Stimulated activated naive B cell treated with anti-CD40 and anti-IgM and Interleukin-4, amounts not matched to agents 10 μg/mL and 1 μg/mL and 100 μg/mL, for 72 hours (primary cell): Measurements from ENCODE around the gene TRABD2B.

Experiments used
- ATAC-seq, 2 donors: fragments of 150-1000 bp; cut with Tn5 transposase; replicated peaks; 2 replicates each; pipeline ENCODE4 v1.10.0; 2021; ENCODE audit warnings: moderate library complexity in 1 of 2
- DNase-seq: peaks from one replicate; pipeline ENCODE4 v3.0.0; 2021
- H3K27ac Mint-ChIP-seq: one replicate; pipeline ENCODE4 v1.8.0; 2022; ENCODE audit warnings: mild to moderate bottlenecking, mixed read lengths
- H3K27me3 Mint-ChIP-seq, 2 donors: one replicate each; pipeline ENCODE4 v1.8.0; 2022; ENCODE audit warnings: mixed read lengths in 2 of 2
- H3K36me3 Mint-ChIP-seq, 2 donors: one replicate each; pipeline ENCODE4 v1.8.0; 2022; ENCODE audit warnings: mixed read lengths in 2 of 2, mild to moderate bottlenecking in 1 of 2
- H3K4me1 Mint-ChIP-seq, 2 donors: one replicate each; pipeline ENCODE4 v1.8.0; 2022; ENCODE audit warnings: mixed read lengths in 2 of 2, mild to moderate bottlenecking in 1 of 2
- H3K4me3 Mint-ChIP-seq, 2 donors: one replicate each; pipeline ENCODE4 v1.8.0; 2022; ENCODE audit warnings: mild to moderate bottlenecking in 2 of 2, mixed read lengths in 2 of 2, moderate library complexity in 1 of 2
- H3K9me3 Mint-ChIP-seq, 2 donors: one replicate each; pipeline ENCODE4 v1.8.0; 2022; ENCODE audit warnings: mixed read lengths in 2 of 2, mild to moderate bottlenecking in 1 of 2

Gene TRABD2B

GRCh38 chr1:47843781-47844557, 153.2 kb downstream of the TRABD2B start:
- Mint-ChIP-seq H3K4me1 (no peaks in the 10 kb centered on the region), H3K27me3 (peaks cover 0 to 16% of the 10 kb centered on the region in 2 donors), H3K27ac (no peak overlapping the region), H3K9me3 (no peaks in the 10 kb centered on the region), H3K4me3 (no peak overlapping the region), H3K36me3 (no peaks in the 10 kb centered on the region)
- ATAC-seq (no peak), DNase-seq (no peak)

DNA sequence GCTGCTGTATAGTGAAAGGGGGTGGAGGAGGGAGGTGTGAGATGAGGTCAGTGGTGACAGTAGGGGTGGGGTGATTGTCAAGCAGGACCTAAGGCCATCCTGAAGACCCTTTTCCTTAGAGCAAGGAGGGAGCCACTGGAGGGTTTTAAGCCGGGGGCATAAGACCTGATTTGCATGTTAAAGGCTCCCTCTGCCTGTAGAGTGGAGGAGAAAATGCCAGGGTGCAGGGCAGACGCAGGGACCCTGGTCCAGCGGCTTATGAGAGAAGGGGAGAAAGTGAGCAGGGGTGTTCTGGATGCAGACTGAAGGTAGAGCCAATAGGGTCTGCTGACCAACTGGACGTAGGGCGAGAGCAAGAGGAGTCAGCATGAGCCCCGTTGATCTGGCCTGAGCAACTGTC, 154.1 kb downstream of the TRABD2B start:
- Mint-ChIP-seq H3K27me3 (peaks cover 0 to 16% of the 10 kb centered on the region in 2 donors), H3K4me3 (no peak overlapping the region), H3K4me1 (no peaks in the 10 kb centered on the region)

GRCh38 chr1:47842228-47842919, 154.8 kb downstream of the TRABD2B start:
- Mint-ChIP-seq H3K9me3 (no peaks in the 10 kb centered on the region), H3K4me1 (no peaks in the 10 kb centered on the region), H3K27me3 (peaks cover 0 to 16% of the 10 kb centered on the region in 2 donors), H3K27ac (no peak overlapping the region), H3K4me3 (no peak overlapping the region), H3K36me3 (no peaks in the 10 kb centered on the region)
- DNase-seq (no peak), ATAC-seq (no peak)

More for the DNA sequence above, 154.1 kb downstream of the TRABD2B start:
- no peaks in the 10 kb centered on the region for H3K9me3 Mint-ChIP-seq
- H3K27ac Mint-ChIP-seq = no peak overlapping the region
- no peak for ATAC-seq
- H3K36me3 Mint-ChIP-seq = no peaks in the 10 kb centered on the region
- DNase-seq = no peak

- Mint-ChIP-seq H3K36me3 (no peaks in the 10 kb centered on the region), H3K9me3 (no peaks in the 10 kb centered on the region), H3K27me3 (peaks cover 0 to 14% of the 10 kb centered on the region in 2 donors), H3K4me3 (no peak overlapping the region), H3K27ac (no peak overlapping the region), H3K4me1 (no peaks in the 10 kb centered on the region)
- DNase-seq (no peak), ATAC-seq (no peak)
These were observed 155.8 kb downstream of the TRABD2B start for GRCh38 chr1:47841356-47841755.

DNA sequence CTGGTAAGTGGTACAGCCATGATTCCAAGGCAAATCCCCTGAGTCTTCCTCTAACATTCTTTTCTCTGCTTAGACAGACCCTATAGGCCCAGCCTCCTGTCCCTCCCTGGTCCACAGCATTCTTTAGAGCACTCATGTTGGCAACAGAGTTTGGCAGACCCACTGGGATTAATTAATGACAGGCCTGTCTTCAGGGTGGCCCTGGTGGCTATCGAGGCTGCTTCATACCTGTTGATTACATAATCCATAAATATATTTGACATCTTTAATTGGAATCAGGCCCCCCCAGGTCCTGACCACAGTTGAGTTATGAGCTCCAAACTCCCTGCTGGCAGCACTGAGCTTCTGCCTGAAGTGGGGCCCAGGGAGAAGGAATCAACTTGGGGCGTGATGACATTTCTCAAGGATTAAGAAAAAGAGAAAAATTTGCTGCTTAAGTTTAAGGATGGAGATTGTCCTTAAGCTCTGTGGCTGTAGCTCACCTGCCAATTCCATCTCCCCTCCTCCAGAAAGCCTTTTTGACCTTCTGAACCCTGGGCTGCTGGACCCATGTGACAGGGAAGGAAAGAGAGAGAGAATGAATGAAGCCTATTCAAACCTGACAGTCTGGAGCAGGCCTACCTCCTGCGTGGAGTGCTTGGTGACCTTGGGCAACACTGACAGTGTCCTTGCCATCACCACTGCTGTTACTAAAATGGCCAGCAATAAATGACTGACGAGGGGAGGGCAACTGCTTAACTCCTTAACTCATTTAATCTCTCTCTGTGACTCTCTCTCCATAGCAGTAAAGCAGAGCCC, 156.6 kb downstream of the TRABD2B start:
- H3K27ac Mint-ChIP-seq = no peak overlapping the region

DNA sequence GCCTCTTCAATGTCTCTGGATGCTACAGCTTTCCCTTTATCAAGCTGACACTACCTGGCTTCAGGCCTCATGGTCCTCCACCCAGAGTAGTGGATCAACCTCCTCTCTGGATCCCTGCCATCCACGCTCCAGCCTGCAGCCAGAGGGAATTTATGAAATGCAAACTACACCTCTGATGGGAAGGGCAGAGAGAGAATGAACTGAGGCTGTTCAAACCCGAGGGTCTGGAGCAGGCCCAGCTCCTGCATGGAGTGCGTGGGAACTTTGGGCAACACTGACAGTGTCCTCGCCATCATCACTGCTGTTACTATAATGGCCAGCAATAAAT, 157.8 kb downstream of the TRABD2B start:
- H3K36me3 Mint-ChIP-seq = no peaks in the 10 kb centered on the region
- H3K9me3 Mint-ChIP-seq = peaks cover 6 to 7% of the 10 kb centered on the region in 2 donors
- H3K27ac Mint-ChIP-seq = no peak overlapping the region
- no peak overlapping the region for H3K4me3 Mint-ChIP-seq
- DNase-seq (no peak), ATAC-seq (no peak)
- no peaks in the 10 kb centered on the region for H3K4me1 Mint-ChIP-seq
- H3K27me3 Mint-ChIP-seq = peaks cover 0 to 12% of the 10 kb centered on the region in 2 donors

More for the DNA sequence above, 156.6 kb downstream of the TRABD2B start:
- Mint-ChIP-seq H3K36me3 (no peaks in the 10 kb centered on the region), H3K27me3 (peaks cover 0 to 12% of the 10 kb centered on the region in 2 donors), H3K4me3 (no peak overlapping the region), H3K9me3 (peaks cover 2 to 3% of the 10 kb centered on the region in 2 donors), H3K4me1 (no peaks in the 10 kb centered on the region)
- DNase-seq = no peak
- ATAC-seq = no peak

- no peaks in the 10 kb centered on the region for H3K36me3 Mint-ChIP-seq
- no peaks in the 10 kb centered on the region for H3K4me1 Mint-ChIP-seq
- H3K4me3 Mint-ChIP-seq = no peak overlapping the region
- H3K9me3 Mint-ChIP-seq = peaks cover 6 to 7% of the 10 kb centered on the region in 2 donors
- ATAC-seq (no peak), DNase-seq (no peak)
- H3K27ac Mint-ChIP-seq = no peak overlapping the region
- peaks cover 0 to 12% of the 10 kb centered on the region in 2 donors for H3K27me3 Mint-ChIP-seq
These were observed 158.4 kb downstream of the TRABD2B start for GRCh38 chr1:47838562-47839432.

DNA sequence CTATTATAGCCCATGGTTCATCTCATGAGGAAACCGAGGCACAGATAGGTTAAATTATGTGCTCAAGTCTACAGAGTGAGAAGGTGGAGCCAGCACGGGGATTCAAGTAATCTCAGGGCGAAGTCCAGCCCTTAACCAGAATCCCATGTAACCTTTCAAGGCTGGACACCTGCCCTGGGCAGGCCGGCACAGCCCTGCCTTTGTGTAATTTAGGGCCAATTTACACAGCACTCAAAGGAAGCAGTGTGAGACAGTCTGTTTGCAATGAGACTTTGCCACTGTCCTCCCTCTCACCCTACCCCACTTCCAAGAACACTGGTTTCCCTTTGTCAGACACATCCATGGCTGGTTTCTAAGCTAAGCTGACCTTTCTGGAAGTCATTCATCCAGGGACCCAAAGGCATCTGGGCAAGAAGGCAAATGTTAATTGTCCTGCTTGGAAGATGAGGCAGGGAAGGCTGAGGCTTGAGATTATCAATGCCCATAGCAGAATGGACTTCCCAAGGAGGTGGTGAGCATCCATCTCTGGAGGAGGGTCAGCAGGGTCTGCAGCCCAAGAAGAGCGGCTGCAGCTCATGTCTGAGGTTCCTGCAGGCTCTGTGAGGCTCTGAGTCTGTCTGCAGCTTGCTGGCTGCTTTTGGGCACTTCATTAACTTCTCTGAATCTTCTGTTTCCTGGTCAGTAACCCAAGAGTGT, 159.2 kb downstream of the TRABD2B start:
- H3K4me1 Mint-ChIP-seq = no peaks in the 10 kb centered on the region
- H3K36me3 Mint-ChIP-seq = no peaks in the 10 kb centered on the region
- H3K4me3 Mint-ChIP-seq = no peak overlapping the region
- DNase-seq (no peak), ATAC-seq (no peak)
- H3K27me3 Mint-ChIP-seq = peaks cover 0 to 6% of the 10 kb centered on the region in 2 donors
- no peak overlapping the region for H3K27ac Mint-ChIP-seq
- H3K9me3 Mint-ChIP-seq = peaks cover 6 to 7% of the 10 kb centered on the region in 2 donors

- Mint-ChIP-seq H3K4me3 (no peak overlapping the region), H3K9me3 (peaks cover 6 to 7% of the 10 kb centered on the region in 2 donors), H3K27me3 (peaks cover 0 to under 1% of the 10 kb centered on the region in 2 donors), H3K4me1 (no peaks in the 10 kb centered on the region), H3K36me3 (no peaks in the 10 kb centered on the region), H3K27ac (no peak overlapping the region)
- DNase-seq = no peak
- ATAC-seq = no peak
These were observed 159.9 kb downstream of the TRABD2B start for GRCh38 chr1:47837056-47837830.

- Mint-ChIP-seq H3K4me3 (no peak overlapping the region), H3K36me3 (no peaks in the 10 kb centered on the region), H3K27ac (no peak overlapping the region), H3K27me3 (no peaks in the 10 kb centered on the region), H3K4me1 (no peaks in the 10 kb centered on the region), H3K9me3 (peaks cover 6 to 7% of the 10 kb centered on the region in 2 donors)
- no peak for ATAC-seq
- DNase-seq = no peak
These were observed 161.8 kb downstream of the TRABD2B start for GRCh38 chr1:47835409-47835808.

- Mint-ChIP-seq H3K27me3 (peaks cover 7 to 9% of the 10 kb centered on the region in 2 donors), H3K4me1 (no peaks in the 10 kb centered on the region), H3K36me3 (no peaks in the 10 kb centered on the region), H3K27ac (no peak overlapping the region), H3K9me3 (peaks cover 6 to 7% of the 10 kb centered on the region in 2 donors), H3K4me3 (no peak overlapping the region)
- ATAC-seq (no peak), DNase-seq (no peak)
These were observed 162.9 kb downstream of the TRABD2B start for GRCh38 chr1:47834326-47834725.

DNA sequence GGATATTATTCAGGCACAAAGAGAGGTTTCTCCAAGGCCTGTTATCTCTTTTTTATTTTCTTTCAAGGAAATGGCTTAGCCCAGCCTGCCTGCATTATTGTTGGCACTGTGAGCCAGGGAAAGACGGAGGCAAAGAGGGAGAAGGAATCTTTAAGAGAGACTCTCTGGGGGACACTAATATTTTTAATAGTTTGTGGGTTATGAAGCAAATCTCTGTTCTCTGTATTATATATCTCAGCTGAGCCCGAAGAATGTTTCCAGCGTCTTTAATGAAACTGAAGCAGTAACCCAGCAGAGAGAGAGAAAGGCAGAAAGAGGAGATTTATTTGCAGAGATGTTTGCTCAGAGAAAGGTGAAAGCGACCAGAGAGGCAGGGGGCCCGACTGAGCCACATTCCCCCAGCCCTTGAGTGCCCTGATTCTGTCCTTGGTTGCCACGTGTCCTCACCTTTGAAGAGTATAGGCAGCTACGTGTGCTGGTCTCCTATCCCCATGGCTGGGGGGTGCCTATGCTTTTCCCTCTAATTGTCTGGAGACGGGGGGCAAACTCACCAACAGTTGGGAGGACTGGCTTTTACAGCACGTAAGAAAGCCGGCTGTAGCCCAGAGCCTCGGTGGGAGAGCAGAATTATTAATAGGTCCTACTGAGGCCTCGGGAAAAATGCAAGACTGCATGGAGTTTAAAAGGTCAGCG, 166.4 kb downstream of the TRABD2B start:
- DNase-seq (no peak), ATAC-seq (no peak)
- Mint-ChIP-seq H3K36me3 (no peaks in the 10 kb centered on the region), H3K9me3 (peaks cover 6% of the 10 kb centered on the region in 2 donors), H3K27ac (no peak overlapping the region), H3K4me3 (no peak overlapping the region), H3K4me1 (no peaks in the 10 kb centered on the region), H3K27me3 (peaks cover 8 to 10% of the 10 kb centered on the region in 2 donors)
